ENCODE results near the gene SAA4.

Gene SAA4

GRCh38 chr11:18254781-18255361 is 18.3 kb upstream of the SAA4 start (continued):
- TF ChIP-seq HIC1 (tag by site-specific recombination; IDR thresholded peaks at IDR 0.05) (no peak), ZNF558 (tag by site-specific recombination; IDR thresholded peaks at IDR 0.05) (no peak)

GRCh38 chr11:18253778-18254338 is 17.3 kb upstream of the SAA4 start:
- no peak overlapping the region for H3K27ac ChIP-seq (ENCODE audit: extremely low read depth, low read depth, low read length)
- H3K9me3 ChIP-seq (ENCODE audit: control insufficient read depth, insufficient read depth, low read depth, low read length) = no peaks in the 10 kb centered on the region
- no peaks in the 10 kb centered on the region for H3K36me3 ChIP-seq (ENCODE audit: control insufficient read depth in 2 of 2, insufficient read depth in 1 of 2, low read length in 2 of 2)
- ChIA-PET POLR2A (no interaction called here), CTCF (interaction anchor here (2.1 kb wide), 1 partner anchor 10 kb away, joined by 12 read pairs; no protein-coding TSS in a partner anchor)
- TF ChIP-seq ZNF623 (tag by site-specific recombination; IDR thresholded peaks at IDR 0.05) = no peak
- TF ChIP-seq ZNF548 (tag by site-specific recombination; IDR thresholded peaks at IDR 0.05) = no peak
- no peak for TF ChIP-seq ZNF629 (tag by site-specific recombination; IDR thresholded peaks at IDR 0.05)
- no peak for TF ChIP-seq ZNF670 (tag by site-specific recombination; IDR thresholded peaks at IDR 0.05; ENCODE audit: low read depth)
- TF ChIP-seq ZNF549 (tag by site-specific recombination; IDR thresholded peaks at IDR 0.05) = no peak
- no peak for TF ChIP-seq SCRT1 (tag by site-specific recombination; IDR thresholded peaks at IDR 0.05; ENCODE audit: borderline replicate concordance)
- no peak for TF ChIP-seq ZNF266 (tag by site-specific recombination; IDR thresholded peaks at IDR 0.05; ENCODE audit: low read depth)
- no peak for TF ChIP-seq PRDM10 (tag by site-specific recombination; IDR thresholded peaks at IDR 0.05)
- TF ChIP-seq ZNF2 (tag by site-specific recombination; IDR thresholded peaks at IDR 0.05) = no peak
- TF ChIP-seq REST (tag by site-specific recombination; IDR thresholded peaks at IDR 0.05) = no peak
- TF ChIP-seq ZBTB20 (tag by site-specific recombination; IDR thresholded peaks at IDR 0.05) = no peak
- TF ChIP-seq ZNF518A (tag by site-specific recombination; conservative IDR thresholded peaks at IDR 0.05; ENCODE audit: low read depth) = no peak
- H3K4me3 ChIP-seq (ENCODE audit: low read depth, low read length) = no peak overlapping the region
- H3K4me1 ChIP-seq (ENCODE audit: control insufficient read depth, insufficient read depth, low read length) = no peaks in the 10 kb centered on the region

Measured in HEK293 (cell line).